Keratinocyte (primary cell): ENCODE measurements around the gene ATAD2B. TPM values are rescaled to one million over a fixed set of nuclear protein-coding genes. Genes with fewer than 3 reads are reported as not detected.

Experiments used
- DNase-seq: peaks from one replicate; pipeline ENCODE4 v3.0.0-alpha.2; 2011; ENCODE audit warnings: low read depth, missing footprints, low spot score
- FAIRE-seq: peaks from 2 replicates; lab custom pipeline; 2011; peaks lifted over from hg19 to GRCh38; lab: Jason Lieb, UNC
- H2AFZ ChIP-seq: 2 replicates; pipeline ENCODE4 v1.6.0; 2012; ENCODE audit warnings: low read length, control low read depth, inconsistent platforms; ENCODE audit not compliant: control insufficient read depth
- H3K27ac ChIP-seq: 2 replicates; pipeline ENCODE4 v1.5.1; 2011; ENCODE audit warnings: low read length; ENCODE audit not compliant: control insufficient read depth, insufficient read depth
- H3K27me3 ChIP-seq: 3 replicates; pipeline ENCODE4 v1.6.0; 2011; ENCODE audit warnings: low read length; ENCODE audit not compliant: control insufficient read depth, insufficient read depth; ENCODE audit errors: extremely low read depth
- H3K36me3 ChIP-seq, 2 experiments: 2 replicates in 1 of 2; 3 replicates in 1 of 2; pipeline ENCODE4 v1.5.1; 2011; ENCODE audit warnings: low read length in 2 of 2, mild to moderate bottlenecking in 1 of 2; ENCODE audit not compliant: control insufficient read depth in 2 of 2, insufficient read depth in 2 of 2; ENCODE audit errors: extremely low read depth in 1 of 2
- H3K4me1 ChIP-seq: 3 replicates; pipeline ENCODE4 v1.5.1; 2011; ENCODE audit warnings: low read length; ENCODE audit not compliant: control insufficient read depth, insufficient read depth; ENCODE audit errors: extremely low read depth
- H3K4me2 ChIP-seq: 3 replicates; pipeline ENCODE4 v1.6.0; 2011; ENCODE audit warnings: low read depth, low read length; ENCODE audit not compliant: control insufficient read depth, insufficient read depth; ENCODE audit errors: extremely low read depth
- H3K4me3 ChIP-seq, 3 experiments: fragments of 200-600 bp in 1 of 3; sonication (generic) in 1 of 3; 2 replicates in 2 of 3; 3 replicates in 1 of 3; pipeline ENCODE4 v1.5.1; 2011 to 2016; ENCODE audit warnings: low read length in 3 of 3, mild to moderate bottlenecking in 3 of 3, control low read depth in 2 of 3, inconsistent platforms in 1 of 3, low read depth in 1 of 3, mixed read lengths in 1 of 3, mixed run types in 1 of 3, moderate library complexity in 1 of 3; ENCODE audit not compliant: control insufficient read depth in 2 of 3, insufficient read depth in 2 of 3; ENCODE audit errors: extremely low read depth in 1 of 3
- H3K79me2 ChIP-seq: 2 replicates; pipeline ENCODE4 v1.6.0; 2012; ENCODE audit warnings: low read length; ENCODE audit not compliant: control insufficient read depth, insufficient read depth
- H3K9ac ChIP-seq: 3 replicates; pipeline ENCODE4 v1.6.0; 2011; ENCODE audit warnings: low read length; ENCODE audit not compliant: control insufficient read depth, insufficient read depth; ENCODE audit errors: extremely low read depth
- H3K9me1 ChIP-seq: 3 replicates; pipeline ENCODE4 v1.6.0; 2011; ENCODE audit warnings: low read length; ENCODE audit not compliant: control insufficient read depth, insufficient read depth; ENCODE audit errors: extremely low read depth
- H3K9me3 ChIP-seq: 2 replicates; pipeline ENCODE4 v1.5.1; 2012; ENCODE audit warnings: low read depth, low read length; ENCODE audit not compliant: control insufficient read depth
- H4K20me1 ChIP-seq: 3 replicates; pipeline ENCODE4 v1.6.0; 2011; ENCODE audit warnings: low read length; ENCODE audit not compliant: control insufficient read depth, insufficient read depth; ENCODE audit errors: extremely low read depth
- EZH2 ChIP-seq: IDR thresholded peaks from one replicate; pipeline ENCODE4 v1.6.1; 2012; ENCODE audit warnings: inconsistent platforms, mild to moderate bottlenecking, low read length, moderate library complexity
- dilution Hi-C: fragments of 300-500 bp; cut with MboI; formaldehyde crosslinking; loops from one replicate; pipeline ENCODE4 v1.7.0; 2020; ENCODE audit warnings: low sequenced_read_pairs; ENCODE audit not compliant: extremely low pct_ligation_motif_present
- polyA plus RNA-seq, 5 experiments: library from polyadenylated mRNA; depleted of rRNA in 3 of 5; stranded (reverse) in 3 of 5; stranded (forward) in 1 of 5; unstranded in 1 of 5; fragments of >200 nt; gene quantifications; 1 replicate in 1 of 5; 2 replicates in 3 of 5; 3 replicates in 1 of 5; pipeline versions ENCODE4 v1.2.1 to v1.2.3, GENCODE V29; 2011 to 2012; ENCODE audit warnings: missing spikeins in 2 of 5, low read depth in 1 of 5, low replicate concordance in 1 of 5
- TF ChIP-seq, protein P1 (sequence below), 3 experiments: IDR thresholded peaks in 1 of 3; conservative IDR thresholded peaks in 1 of 3; optimal IDR thresholded peaks in 1 of 3; 2 replicates in 2 of 3; 3 replicates in 1 of 3; pipeline versions ENCODE3 to v1.5.1; 2011; ENCODE audit warnings: low read length in 3 of 3, mild to moderate bottlenecking in 3 of 3, moderate library complexity in 2 of 3, control low read depth in 1 of 3, inconsistent platforms in 1 of 3; ENCODE audit not compliant: insufficient read depth in 2 of 3; ENCODE audit errors: extremely low read depth in 1 of 3

Gene ATAD2B
- polyA plus RNA-seq, 1 donor (not counting 4 experiments of a cell fraction or from before 2014, with no cell fraction given), result 4.4 TPM

- H3K9me3 ChIP-seq, result no peaks in the 10 kb centered on the region
- no peak overlapping the region for H3K4me2 ChIP-seq
- TF ChIP-seq, protein P1, sequence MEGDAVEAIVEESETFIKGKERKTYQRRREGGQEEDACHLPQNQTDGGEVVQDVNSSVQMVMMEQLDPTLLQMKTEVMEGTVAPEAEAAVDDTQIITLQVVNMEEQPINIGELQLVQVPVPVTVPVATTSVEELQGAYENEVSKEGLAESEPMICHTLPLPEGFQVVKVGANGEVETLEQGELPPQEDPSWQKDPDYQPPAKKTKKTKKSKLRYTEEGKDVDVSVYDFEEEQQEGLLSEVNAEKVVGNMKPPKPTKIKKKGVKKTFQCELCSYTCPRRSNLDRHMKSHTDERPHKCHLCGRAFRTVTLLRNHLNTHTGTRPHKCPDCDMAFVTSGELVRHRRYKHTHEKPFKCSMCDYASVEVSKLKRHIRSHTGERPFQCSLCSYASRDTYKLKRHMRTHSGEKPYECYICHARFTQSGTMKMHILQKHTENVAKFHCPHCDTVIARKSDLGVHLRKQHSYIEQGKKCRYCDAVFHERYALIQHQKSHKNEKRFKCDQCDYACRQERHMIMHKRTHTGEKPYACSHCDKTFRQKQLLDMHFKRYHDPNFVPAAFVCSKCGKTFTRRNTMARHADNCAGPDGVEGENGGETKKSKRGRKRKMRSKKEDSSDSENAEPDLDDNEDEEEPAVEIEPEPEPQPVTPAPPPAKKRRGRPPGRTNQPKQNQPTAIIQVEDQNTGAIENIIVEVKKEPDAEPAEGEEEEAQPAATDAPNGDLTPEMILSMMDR (optimal IDR thresholded peaks at IDR 0.05 in 1 of 3, IDR thresholded peaks at IDR 0.05 in 1 of 3, conservative IDR thresholded peaks at IDR 0.05 in 1 of 3; ENCODE audit: extremely low read depth in 1 of 3, insufficient read depth in 2 of 3, low read length in 3 of 3), result no peak
- no peak for TF ChIP-seq EZH2
- DNase-seq, result no peak
- H3K9ac ChIP-seq, result no peak overlapping the region
- no peaks in the 10 kb centered on the region for H3K27me3 ChIP-seq
- no peaks in the 10 kb centered on the region for H3K79me2 ChIP-seq
- no peak overlapping the region for H3K4me3 ChIP-seq
- H3K9me1 ChIP-seq, result no peaks in the 10 kb centered on the region
- no peak for FAIRE-seq
- H3K27ac ChIP-seq, result no peak overlapping the region
- no peak overlapping the region for H2AFZ ChIP-seq
- H4K20me1 ChIP-seq, result no peaks in the 10 kb centered on the region
- dilution Hi-C loops, result no loop called here
- peaks cover 8% of the 10 kb centered on the region for H3K4me1 ChIP-seq
- peaks cover 2 to 7% of the 10 kb centered on the region in 2 experiments for H3K36me3 ChIP-seq
Measured at GRCh38 chr2:23823863-23824262, 103.1 kb downstream of the ATAD2B start.

- no peak overlapping the region for H2AFZ ChIP-seq
- no peaks in the 10 kb centered on the region for H3K79me2 ChIP-seq
- no peak for TF ChIP-seq EZH2
- TF ChIP-seq, protein P1 (optimal IDR thresholded peaks at IDR 0.05 in 1 of 3, IDR thresholded peaks at IDR 0.05 in 1 of 3, conservative IDR thresholded peaks at IDR 0.05 in 1 of 3; ENCODE audit: extremely low read depth in 1 of 3, insufficient read depth in 2 of 3, low read length in 3 of 3), result no peak
- no peaks in the 10 kb centered on the region for H3K4me1 ChIP-seq
- peaks cover 0 to 4% of the 10 kb centered on the region in 2 experiments for H3K36me3 ChIP-seq
- H3K9ac ChIP-seq, result no peak overlapping the region
- dilution Hi-C loops, result no loop called here
- H3K9me3 ChIP-seq, result no peaks in the 10 kb centered on the region
- no peak overlapping the region for H3K4me2 ChIP-seq
- H3K27me3 ChIP-seq, result no peaks in the 10 kb centered on the region
- no peak overlapping the region for H3K4me3 ChIP-seq
- no peaks in the 10 kb centered on the region for H3K9me1 ChIP-seq
- no peak overlapping the region for H3K27ac ChIP-seq
- FAIRE-seq, result no peak
- no peaks in the 10 kb centered on the region for H4K20me1 ChIP-seq
- DNase-seq, result no peak
Measured at GRCh38 chr2:23814963-23815362, 112.0 kb downstream of the ATAD2B start.
